ENCODE measurements around the gene SLC19A1.

Gene SLC19A1

DNA sequence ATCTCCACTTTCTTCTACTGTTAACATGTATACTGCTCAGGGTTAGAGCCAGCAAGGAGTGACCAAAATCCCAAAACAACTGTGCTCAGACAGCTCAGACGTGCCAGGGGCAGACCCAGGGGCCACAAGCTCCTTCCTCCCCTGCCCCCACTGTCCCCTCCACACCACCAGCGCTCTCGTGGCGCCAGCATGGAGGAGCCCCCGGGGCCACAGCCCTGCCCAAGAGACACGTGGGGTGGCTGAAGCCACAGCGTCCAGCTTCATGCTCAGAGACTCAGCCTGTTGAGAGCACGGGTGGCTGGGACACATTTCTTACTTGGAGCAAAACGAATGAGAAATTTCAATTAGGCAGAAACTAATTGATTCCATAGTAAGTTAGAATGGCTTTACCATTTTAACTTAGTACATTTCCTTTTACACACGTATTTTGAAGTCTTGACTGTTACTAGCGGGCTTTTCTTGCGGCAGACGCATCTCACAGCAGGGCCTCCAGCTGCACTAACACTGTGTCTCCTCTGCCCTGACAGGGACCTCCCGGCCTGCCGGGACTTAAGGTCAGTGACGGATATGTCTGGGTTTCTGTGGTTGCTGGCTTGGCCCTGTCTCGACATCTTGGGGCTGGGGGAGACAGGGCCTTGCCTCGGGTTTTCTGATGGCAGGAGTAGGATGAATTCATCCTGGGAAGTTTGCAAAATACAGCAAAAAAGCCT, 54.2 kb downstream of the SLC19A1 start:
- H3K4me1 ChIP-seq, result no peaks in the 10 kb centered on the region
- H3K4me3 ChIP-seq, result no peak overlapping the region
- no peaks in the 10 kb centered on the region for H3K27me3 ChIP-seq
- TF ChIP-seq, protein P1, sequence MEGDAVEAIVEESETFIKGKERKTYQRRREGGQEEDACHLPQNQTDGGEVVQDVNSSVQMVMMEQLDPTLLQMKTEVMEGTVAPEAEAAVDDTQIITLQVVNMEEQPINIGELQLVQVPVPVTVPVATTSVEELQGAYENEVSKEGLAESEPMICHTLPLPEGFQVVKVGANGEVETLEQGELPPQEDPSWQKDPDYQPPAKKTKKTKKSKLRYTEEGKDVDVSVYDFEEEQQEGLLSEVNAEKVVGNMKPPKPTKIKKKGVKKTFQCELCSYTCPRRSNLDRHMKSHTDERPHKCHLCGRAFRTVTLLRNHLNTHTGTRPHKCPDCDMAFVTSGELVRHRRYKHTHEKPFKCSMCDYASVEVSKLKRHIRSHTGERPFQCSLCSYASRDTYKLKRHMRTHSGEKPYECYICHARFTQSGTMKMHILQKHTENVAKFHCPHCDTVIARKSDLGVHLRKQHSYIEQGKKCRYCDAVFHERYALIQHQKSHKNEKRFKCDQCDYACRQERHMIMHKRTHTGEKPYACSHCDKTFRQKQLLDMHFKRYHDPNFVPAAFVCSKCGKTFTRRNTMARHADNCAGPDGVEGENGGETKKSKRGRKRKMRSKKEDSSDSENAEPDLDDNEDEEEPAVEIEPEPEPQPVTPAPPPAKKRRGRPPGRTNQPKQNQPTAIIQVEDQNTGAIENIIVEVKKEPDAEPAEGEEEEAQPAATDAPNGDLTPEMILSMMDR (IDR thresholded peaks at IDR 0.05), result no peak
- intact Hi-C loops (cut with DNase I; ENCODE audit: low total_unique reads), result no loop called here
- H3K9me3 ChIP-seq, result no peaks in the 10 kb centered on the region
- no peak for DNase-seq
- peaks cover 64 to 87% (median 65%) of the 10 kb centered on the region in 3 donors for H3K36me3 ChIP-seq
- H3K27ac ChIP-seq, result no peak overlapping the region

DNA sequence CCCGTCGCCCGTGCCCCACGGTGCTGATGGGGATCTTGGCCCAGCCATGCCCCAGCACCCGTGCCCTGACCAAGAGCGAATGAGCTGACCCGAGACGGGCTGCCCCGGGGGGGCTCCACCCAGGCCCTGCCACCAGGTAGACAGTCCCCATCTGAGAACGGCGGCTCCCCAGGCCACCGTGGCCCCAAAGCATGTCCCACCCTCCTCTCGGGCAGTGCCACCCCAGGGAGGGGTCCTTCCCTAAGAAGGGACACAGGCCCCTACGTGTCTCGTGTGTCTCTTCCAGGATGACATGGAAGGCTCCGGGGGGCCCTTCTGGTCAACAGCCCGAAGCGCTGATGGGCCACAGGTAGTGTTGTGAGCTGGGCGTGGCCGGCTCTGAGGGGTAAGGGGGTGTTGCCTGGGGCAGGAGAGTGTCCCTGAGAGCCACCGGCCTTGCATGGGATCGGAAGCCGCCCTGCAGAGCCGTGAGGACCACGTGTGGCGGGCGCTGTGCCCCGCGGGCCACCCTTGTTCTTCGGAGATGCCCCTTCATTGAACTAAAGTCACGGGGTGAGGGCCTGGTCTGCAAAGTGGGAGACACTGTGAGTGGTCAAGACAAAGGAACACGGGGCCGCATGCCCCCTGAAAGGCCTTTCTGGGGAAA, 55.0 kb downstream of the SLC19A1 start:
- TF ChIP-seq, protein P1 (IDR thresholded peaks at IDR 0.05), result no peak
- Histone ChIP-seq H3K4me1 (no peaks in the 10 kb centered on the region), H3K9me3 (no peaks in the 10 kb centered on the region), H3K4me3 (no peak overlapping the region), H3K36me3 (peaks cover 64 to 87% (median 65%) of the 10 kb centered on the region in 3 donors), H3K27ac (no peak overlapping the region), H3K27me3 (no peaks in the 10 kb centered on the region)
- DNase-seq, result no peak
- intact Hi-C loops (cut with DNase I; ENCODE audit: low total_unique reads), result no loop called here

DNA sequence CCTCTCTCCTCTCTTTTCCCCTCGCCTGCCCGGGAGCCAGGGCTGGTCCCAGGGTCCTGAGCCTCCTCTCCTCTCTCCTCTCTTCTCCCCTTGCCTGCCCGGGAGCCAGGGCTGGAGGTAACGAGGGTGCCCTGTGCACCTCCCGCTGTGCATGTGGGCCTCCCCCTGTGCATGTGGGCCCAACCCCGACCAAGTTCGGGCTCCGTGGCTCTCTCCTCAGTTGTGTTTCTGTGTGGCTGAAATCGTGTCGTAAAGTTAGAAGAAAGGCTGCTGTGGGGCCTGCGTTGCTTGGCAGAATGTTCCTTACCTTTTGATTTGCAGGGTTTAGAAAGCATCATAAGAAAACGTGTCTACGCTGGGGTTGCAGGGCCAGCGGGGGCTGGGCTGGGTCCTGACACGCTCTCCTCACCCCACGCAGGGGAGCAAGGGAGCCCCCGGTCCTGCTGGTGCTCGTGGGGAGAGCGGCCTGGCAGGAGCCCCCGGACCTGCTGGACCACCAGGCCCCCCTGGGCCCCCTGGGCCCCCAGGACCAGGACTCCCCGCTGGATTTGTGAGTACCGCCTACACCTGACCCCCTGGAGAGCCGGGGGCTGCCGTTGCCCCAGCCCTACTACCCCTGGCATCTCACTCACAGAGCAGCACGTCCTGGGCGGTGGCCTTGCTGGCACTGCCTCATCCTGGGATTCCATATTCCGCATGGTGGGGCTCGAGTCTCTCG, 55.6 kb downstream of the SLC19A1 start:
- Histone ChIP-seq H3K9me3 (no peaks in the 10 kb centered on the region), H3K27ac (no peak overlapping the region), H3K27me3 (no peaks in the 10 kb centered on the region), H3K36me3 (peaks cover 63 to 87% (median 64%) of the 10 kb centered on the region in 3 donors), H3K4me3 (no peak overlapping the region), H3K4me1 (no peaks in the 10 kb centered on the region)
- no peak for DNase-seq
- intact Hi-C loops (cut with DNase I; ENCODE audit: low total_unique reads), result no loop called here
- TF ChIP-seq, protein P1 (IDR thresholded peaks at IDR 0.05), result no peak

DNA sequence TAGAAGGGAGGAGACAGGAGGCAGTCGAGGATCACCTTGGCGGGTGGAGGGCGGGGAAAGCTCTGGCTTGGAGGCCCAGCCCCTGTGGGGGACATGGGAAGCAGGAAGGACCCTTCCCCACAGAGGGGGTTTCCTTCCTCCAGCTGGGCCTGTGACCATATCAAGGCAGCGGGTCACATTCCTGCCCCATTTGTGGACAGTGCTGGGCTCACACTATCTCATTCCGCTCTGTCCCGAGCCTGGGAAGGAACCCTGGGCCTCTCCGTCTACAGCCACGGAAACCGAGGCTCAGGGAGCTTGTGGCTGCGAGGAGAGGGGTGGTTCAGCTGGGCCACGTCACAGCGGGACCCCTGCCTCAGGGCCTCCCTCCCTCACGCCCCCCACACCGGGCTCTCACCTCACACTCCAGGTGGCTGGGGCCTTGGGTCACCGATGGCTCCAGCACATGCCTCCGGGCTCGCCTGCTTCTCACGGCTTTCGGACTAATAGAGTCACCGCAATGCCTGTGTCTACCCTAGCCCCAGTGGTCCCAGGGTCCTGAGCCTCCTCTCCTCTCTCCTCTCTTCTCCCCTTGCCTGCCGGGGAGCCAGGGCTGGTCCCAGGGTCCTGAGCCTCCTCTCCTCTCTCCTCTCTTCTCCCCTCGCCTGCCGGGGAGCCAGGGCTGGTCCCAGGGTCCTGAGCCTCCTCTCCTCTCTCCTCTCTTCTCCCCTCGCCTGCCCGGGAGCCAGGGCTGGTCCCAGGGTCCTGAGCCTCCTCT, 56.4 kb downstream of the SLC19A1 start:
- H3K27me3 ChIP-seq, result no peaks in the 10 kb centered on the region
- no peaks in the 10 kb centered on the region for H3K9me3 ChIP-seq
- H3K4me1 ChIP-seq, result no peaks in the 10 kb centered on the region
- no peak overlapping the region for H3K27ac ChIP-seq
- intact Hi-C loops (cut with DNase I; ENCODE audit: low total_unique reads), result no loop called here
- peaks cover 63 to 87% (median 64%) of the 10 kb centered on the region in 3 donors for H3K36me3 ChIP-seq
- no peak overlapping the region for H3K4me3 ChIP-seq
- TF ChIP-seq, protein P1 (IDR thresholded peaks at IDR 0.05), result no peak
- no peak for DNase-seq

DNA sequence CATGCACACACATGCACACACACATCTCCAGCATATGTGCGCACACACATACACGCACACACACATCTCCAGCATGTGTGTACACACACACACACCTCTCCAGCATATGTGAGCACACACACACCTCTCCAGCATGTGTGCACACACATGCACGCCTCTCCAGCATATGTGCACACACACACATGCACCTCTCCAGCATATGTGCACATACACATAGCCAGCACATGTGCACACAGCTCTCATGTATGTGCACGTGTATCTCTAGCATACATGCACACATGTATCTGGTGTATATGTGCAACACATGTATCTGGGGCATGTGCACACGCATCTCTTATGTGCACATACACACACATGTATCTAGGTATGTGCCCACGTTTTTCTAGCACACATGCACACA, 57.9 kb downstream of the SLC19A1 start:
- no peaks in the 10 kb centered on the region for H3K9me3 ChIP-seq
- H3K27me3 ChIP-seq, result no peaks in the 10 kb centered on the region
- TF ChIP-seq, protein P1 (IDR thresholded peaks at IDR 0.05), result no peak
- DNase-seq, result no peak
- H3K4me3 ChIP-seq, result no peak overlapping the region
- H3K4me1 ChIP-seq, result no peaks in the 10 kb centered on the region
- no peak overlapping the region for H3K27ac ChIP-seq
- intact Hi-C loops (cut with DNase I; ENCODE audit: low total_unique reads), result no loop called here
- peaks cover 71 to 91% (median 78%) of the 10 kb centered on the region in 3 donors for H3K36me3 ChIP-seq

All from tibial artery (tissue), 4 donors.